HG03196 (cell line): ENCODE measurements around the gene SEMA3E.
A peak's percentile ranks its signal among the peaks of the same experiment; 100 is the strongest.
"Not testable (repeated sequence)": the region's sequence is repeated elsewhere in the genome, so short reads cannot be mapped to it uniquely, and the experiment has no call there.

Experiments used
- ATAC-seq: cut with Tn5 transposase; IDR thresholded peaks from one replicate; pipeline ENCODE4 v1.9.1; 2021; ENCODE audit not compliant: unreplicated experiment

SEMA3E gene

GRCh38 chr7:83648464-83649241 is at the start of gene SEMA3E:
SEMA3E (minus strand) TSS chr7:83649139.
- no peak for ATAC-seq

- ATAC-seq, result no peak
Observed at GRCh38 chr7:83697804-83698530, 49.0 kb upstream of the SEMA3E start.

GRCh38 chr7:83696101-83696500 is 47.2 kb upstream of the SEMA3E start:
- no peak for ATAC-seq

DNA sequence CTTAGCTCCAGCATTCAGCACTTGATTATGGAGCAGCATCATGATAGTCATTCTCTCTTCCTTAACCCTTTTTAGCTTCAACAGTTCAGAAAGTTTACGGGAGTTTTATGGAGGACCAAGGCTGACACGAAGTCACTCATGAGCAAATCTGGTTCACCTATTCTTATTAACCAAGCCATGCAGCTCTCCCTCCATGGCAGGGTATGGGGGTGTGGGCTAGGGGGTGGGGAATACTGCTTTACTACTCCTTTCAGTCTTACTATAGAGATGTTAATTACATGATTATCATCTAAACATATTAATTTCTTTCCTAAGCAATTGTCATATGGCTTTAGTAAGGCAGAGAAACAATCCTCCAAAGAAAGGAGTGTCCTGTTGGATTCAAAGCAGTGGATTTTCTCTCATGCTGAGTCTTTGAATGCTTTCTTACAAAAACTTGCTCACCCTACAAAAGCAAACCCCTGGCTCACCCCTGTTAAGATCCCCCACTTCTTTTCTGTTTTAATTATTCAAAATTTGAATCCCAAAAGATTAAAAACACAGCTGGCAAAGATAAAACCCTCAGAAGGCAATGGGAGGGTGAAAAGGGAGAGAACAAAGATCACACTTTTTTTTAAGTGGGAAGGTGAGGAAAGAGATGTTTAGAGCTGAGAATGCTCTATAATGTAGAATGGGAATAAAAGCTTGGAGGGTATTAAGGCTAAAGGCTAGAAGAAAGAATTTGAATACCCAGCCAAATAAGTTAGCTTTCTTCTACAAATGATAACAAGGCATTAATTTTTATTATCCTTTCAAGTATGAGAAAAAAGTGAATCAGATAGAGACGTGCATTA is 46.4 kb upstream of the SEMA3E start:
- no peak for ATAC-seq

- no peak for ATAC-seq
Observed at GRCh38 chr7:83693256-83693655, 44.3 kb upstream of the SEMA3E start.

DNA sequence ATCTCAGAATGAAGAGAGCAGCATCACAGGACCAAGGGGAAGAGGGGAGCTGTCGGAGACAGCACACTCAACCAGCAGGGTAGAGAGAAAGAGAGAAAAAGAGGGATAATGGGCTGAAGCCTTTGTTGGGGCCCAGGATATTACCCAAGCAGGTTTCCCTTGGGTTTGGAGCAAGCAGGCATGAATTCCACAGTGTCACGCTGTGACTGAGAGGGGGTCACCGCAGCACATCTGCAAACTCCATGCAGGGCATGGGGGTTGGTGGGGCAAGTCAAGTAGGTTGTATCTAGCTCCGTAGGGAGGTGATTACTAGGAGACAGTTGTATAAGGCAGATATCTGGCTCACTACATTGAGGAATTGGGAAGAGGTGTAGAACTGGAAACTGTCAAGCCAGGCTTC is 42.2 kb upstream of the SEMA3E start:
- ATAC-seq, result no peak

GRCh38 chr7:83689855-83690254 is 40.9 kb upstream of the SEMA3E start:
- no peak for ATAC-seq

DNA sequence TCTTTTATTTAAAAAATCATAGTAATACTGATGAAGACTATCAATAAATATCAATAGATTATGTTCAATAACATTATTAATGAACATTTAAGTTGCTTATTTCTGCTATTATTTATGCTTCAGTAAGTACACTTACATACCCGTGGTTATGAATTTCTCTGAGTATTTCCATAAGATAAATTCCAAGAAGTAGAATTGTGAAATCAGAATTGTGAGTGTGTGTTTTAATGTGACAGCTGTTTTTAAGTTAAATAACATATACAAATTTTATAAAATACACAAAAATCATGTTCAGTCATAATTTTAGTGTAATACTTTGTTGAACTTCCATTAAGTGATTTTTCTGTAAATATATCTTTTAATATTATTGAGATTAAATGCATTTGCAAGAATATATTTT is 37.5 kb upstream of the SEMA3E start:
- ATAC-seq, result no peak

GRCh38 chr7:83684928-83685327 is 36.0 kb upstream of the SEMA3E start:
- no peak for ATAC-seq

GRCh38 chr7:83681200-83681778 is 32.4 kb upstream of the SEMA3E start:
- ATAC-seq, result no peak

DNA sequence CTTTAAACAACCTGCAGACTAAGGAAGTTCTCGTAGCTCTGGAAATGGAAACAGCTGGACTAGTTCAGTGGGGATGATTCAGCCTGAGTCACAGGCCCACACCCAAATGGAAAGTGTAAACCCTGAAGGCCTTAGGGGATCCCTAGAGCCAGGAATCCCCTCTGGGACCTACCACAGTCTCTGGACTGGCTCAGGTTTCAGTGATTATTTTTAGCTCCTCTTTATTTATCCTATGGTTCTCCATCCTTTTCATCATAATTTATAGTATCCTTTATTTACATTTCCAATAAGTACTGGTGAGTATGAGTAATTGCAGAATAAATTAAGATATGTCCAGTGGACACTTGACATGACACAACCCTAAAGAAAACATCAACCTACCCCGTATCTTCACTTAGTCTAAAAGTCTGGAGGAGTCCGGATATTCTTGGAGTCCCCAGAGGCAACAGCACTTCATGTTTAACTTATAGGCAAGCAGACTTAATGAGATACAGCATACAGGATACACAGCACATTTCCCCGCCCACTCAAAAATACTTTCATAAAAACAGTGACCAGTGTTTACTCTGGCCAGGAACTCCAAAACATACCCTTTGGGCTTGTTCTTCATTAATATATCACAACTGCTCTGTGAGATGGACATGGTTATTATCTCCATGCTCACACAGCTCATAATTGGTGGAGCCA is 28.4 kb upstream of the SEMA3E start:
- no peak for ATAC-seq

DNA sequence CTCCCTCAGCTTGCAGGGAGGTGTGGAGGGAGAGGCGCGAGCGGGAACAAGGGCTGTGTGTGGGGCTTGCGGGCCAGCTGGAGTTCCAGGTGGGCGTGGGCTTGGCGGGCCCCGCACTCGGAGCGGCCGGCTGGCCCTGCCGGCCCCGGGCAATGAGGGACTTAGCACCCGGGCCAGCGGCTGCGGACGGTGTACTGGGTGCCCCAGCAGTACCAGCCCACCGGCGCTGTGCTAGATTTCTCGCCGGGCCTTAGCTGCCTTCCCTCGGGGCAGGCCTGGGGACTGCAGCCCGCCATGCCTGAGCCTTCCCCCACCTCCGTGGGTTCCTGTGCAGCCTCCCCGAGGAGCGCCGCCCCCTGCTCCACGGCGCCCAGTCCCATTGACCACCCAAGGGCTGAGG is 24.4 kb upstream of the SEMA3E start:
- ATAC-seq, result not testable (repeated sequence)

DNA sequence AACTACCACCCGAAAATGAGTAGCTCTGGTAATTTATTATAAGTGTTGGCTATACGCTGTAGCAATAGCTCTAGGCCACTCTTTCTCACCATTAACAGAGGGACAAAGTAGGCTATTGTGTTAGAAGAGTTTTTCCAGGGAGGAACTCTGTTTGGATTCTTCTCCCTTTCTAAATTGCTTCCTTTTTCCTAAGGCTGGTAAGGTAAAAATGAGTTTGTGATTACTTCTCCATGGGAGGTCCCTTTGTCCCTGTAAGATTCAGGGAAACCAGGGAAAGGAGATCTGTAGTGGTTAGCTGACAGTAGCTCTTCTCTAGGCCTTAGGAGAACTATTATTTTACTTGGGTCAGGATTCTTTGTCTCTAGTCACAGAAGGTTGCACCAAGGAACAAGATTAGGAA is 23.2 kb upstream of the SEMA3E start:
- ATAC-seq, result no peak

DNA sequence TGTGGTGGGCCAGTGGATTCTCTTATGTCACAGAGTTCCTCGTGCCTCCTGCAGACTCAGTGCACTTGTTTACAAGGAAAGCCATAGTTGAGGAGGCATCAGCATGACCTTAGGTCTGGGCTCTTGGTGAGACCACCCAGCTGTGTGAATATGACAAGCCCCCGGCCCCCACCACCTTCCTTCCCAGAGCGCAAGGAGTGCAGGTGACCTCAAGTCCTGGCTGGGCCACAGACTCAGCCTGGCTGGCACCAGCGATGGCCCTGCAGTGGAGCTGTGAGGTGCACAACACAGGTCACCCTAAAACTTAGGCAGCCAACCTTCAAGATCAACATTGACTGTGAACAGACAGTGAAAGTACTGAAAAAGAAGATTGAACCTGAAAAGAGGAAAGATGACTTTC is 14.2 kb upstream of the SEMA3E start:
- ATAC-seq, result no peak

DNA sequence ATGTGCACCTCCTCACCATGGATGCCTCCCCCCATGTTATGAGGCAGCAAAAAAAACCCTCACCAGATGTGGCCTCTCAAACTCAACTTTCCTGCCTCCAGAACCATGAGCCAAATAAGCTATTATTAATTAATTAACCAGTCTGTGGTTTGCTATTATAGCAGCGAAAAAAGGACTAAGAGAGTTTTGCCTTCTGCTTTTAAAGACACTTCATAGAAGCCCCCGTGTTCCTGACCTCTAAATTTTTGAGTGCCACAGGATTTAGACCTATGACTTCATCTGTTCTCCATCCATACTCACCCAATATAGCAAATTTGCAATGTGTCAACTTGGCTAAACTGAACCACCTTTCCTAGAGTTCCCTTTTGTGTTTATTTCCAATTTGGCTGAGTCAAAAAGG is 9.2 kb upstream of the SEMA3E start:
- no peak for ATAC-seq

DNA sequence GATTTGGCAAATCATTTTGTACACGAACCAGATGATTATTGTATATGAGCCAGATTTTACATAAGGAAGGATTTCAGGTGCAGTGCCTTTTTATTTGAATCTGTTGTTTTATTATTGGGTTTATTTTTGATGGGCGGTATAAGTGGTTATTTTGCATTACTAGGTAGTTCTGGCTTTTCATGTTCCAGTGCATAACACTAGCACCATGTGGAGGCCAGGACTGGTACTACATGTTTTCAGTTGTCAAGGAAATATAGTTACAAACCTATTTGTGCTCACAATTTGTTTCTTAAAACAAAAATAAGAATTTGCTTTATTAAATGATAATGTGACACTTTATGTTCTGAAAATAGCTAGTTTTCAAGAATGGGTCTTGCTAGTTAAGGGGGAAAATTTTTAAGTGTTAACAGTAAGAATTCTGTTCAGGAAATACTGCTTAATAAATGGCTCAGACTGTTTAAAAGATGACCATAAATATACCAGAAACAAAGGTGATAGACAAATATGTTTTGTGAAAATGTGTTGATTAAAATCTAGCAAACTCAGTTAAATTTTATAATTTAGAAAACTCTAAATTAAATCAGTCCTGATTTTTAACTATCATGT is 7.1 kb upstream of the SEMA3E start:
- ATAC-seq, result peak; percentile 77

DNA sequence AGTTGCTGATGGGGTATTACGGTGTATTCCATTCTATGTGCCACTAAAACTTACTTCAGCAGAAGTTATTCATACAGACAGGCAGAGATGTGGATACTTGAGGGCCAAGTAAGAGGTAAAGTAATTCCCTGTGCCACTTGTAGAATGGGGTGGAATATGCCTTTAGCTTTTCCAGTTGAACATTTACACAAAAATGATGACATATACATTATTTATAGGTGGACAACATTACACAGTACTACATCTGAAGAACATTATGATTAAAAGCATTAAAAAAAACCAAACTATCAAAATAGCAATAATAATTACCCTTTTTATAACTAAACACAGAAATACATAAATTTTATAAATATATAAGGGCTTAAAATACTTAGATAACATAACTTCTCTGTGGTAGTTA is 3.5 kb upstream of the SEMA3E start:
- no peak for ATAC-seq

DNA sequence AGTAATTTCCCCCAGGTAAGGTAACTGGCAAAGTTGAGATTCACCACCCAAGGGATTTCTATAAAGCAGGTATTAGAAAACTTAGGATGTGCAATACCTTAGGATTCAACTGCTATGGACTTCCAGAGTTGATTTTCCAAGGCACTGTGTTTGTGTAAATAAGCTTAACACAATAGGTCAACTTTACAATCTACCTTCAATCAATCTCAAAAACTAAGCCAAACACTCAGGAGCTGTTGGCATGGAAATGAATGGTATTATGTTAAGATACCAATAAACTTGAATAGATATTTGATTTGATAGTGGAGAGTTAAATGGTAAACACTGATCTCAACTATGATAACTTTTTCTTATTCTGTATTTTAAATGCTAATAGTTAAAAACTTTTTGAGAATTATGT is 762 bp upstream of the SEMA3E start:
- ATAC-seq, result no peak

GRCh38 chr7:83646027-83646426 is 2.9 kb downstream of the SEMA3E start:
- ATAC-seq, result no peak

GRCh38 chr7:83643739-83644138 is 5.2 kb downstream of the SEMA3E start:
- ATAC-seq, result no peak
